Left lung (tissue), 10 donors: ENCODE data around the gene FAM76B. TPM values are rescaled to one million over a fixed set of nuclear protein-coding genes. Genes with fewer than 3 reads are reported as not detected.
A peak's percentile ranks its signal among the peaks of the same experiment; 100 is the strongest.

ENCODE experiments used
- ATAC-seq: fragments of 200-7000 bp; cut with Tn5 transposase; one replicate; pipeline ENCODE4 v1.9.1; 2020; ENCODE audit warnings: moderate library complexity
- DNase-seq, 4 donors: peaks; one replicate each; pipeline ENCODE4 v3.0.0-alpha.2; 2013 to 2020
- H3K27ac ChIP-seq, 2 donors: fragments of 200-600 bp; sonication (generic) in 1 of 2; one replicate each; pipeline versions ENCODE4 v1.5.0 to v1.8.0; 2020 to 2021
- H3K27me3 ChIP-seq, 2 donors: fragments of 200-600 bp; sonication (generic) in 1 of 2; one replicate each; pipeline versions ENCODE4 v1.5.0 to v1.8.0; 2020 to 2021
- H3K36me3 ChIP-seq, 2 donors: fragments of 200-600 bp; sonication (generic) in 1 of 2; one replicate each; pipeline versions ENCODE4 v1.5.0 to v1.8.0; 2020 to 2021
- H3K4me1 ChIP-seq, 2 donors: fragments of 200-600 bp; one replicate each; pipeline ENCODE4 v1.8.0; 2021
- H3K4me3 ChIP-seq, 2 donors: fragments of 200-600 bp; sonication (generic) in 1 of 2; one replicate each; pipeline versions ENCODE4 v1.5.0 to v1.8.0; 2020 to 2021; ENCODE audit warnings: mild to moderate bottlenecking in 1 of 2
- H3K9me3 ChIP-seq, 2 donors: fragments of 200-600 bp; sonication (generic) in 1 of 2; one replicate each; pipeline versions ENCODE4 v1.5.0 to v1.8.0; 2020 to 2021
- intact Hi-C, 2 donors: fragments of 100-400 bp; cut with DNase I; formaldehyde crosslinking; loops; one replicate each; pipeline versions ENCODE4 v1.11.2 to v1.14.2; 2022
- polyA plus RNA-seq, 6 donors: library from polyadenylated mRNA; unstranded; fragments of 120-200 nt; gene quantifications; one replicate each; pipeline ENCODE4 v1.2.1, GENCODE V29; 2013; ENCODE audit not compliant: insufficient read length in 6 of 6
- total RNA-seq, 2 donors: library from RNA; stranded (reverse); fragmentation: NEBNext Ultra II Directional; extraction: Animal tissue kit (Norgen Biotek cat#: 25700); gene quantifications; one replicate each; pipeline ENCODE4 v1.2.1, GENCODE V29; 2021
- TF ChIP-seq, protein P1 (sequence below), 2 donors: fragments of 200-600 bp; sonication (generic) in 1 of 2; IDR thresholded peaks; one replicate each; pipeline versions ENCODE4 v1.5.0 to v1.8.0; 2021; ENCODE audit warnings: antibody characterized with exemption in 2 of 2
- donor health status: DM: no; HTN: yes; CAD: no.
- donor health status: DM: no; HTN: no; CAD: no.

Gene FAM76B
- total and polyA plus RNA-seq, 8 donors, result 13.6 to 70.6 (median 60.8) TPM

- Histone ChIP-seq H3K27ac (no peak overlapping the region), H3K4me1 (no peaks in the 10 kb centered on the region), H3K9me3 (no peaks in the 10 kb centered on the region), H3K4me3 (no peak overlapping the region), H3K36me3 (peaks cover 0 to 66% of the 10 kb centered on the region in 2 donors), H3K27me3 (no peaks in the 10 kb centered on the region)
- intact Hi-C loops, result loop anchor here in 1 of 2 donors (10.0 kb wide), 1 partner anchor 562 kb away; the partner anchor contains the start of gene JRKL
- no peak for DNase-seq
- no peak for ATAC-seq
- TF ChIP-seq, protein P1, sequence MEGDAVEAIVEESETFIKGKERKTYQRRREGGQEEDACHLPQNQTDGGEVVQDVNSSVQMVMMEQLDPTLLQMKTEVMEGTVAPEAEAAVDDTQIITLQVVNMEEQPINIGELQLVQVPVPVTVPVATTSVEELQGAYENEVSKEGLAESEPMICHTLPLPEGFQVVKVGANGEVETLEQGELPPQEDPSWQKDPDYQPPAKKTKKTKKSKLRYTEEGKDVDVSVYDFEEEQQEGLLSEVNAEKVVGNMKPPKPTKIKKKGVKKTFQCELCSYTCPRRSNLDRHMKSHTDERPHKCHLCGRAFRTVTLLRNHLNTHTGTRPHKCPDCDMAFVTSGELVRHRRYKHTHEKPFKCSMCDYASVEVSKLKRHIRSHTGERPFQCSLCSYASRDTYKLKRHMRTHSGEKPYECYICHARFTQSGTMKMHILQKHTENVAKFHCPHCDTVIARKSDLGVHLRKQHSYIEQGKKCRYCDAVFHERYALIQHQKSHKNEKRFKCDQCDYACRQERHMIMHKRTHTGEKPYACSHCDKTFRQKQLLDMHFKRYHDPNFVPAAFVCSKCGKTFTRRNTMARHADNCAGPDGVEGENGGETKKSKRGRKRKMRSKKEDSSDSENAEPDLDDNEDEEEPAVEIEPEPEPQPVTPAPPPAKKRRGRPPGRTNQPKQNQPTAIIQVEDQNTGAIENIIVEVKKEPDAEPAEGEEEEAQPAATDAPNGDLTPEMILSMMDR (IDR thresholded peaks at IDR 0.05), result no peak
Measured at GRCh38 chr11:95832763-95833162, 43.2 kb upstream of the FAM76B start.

DNA sequence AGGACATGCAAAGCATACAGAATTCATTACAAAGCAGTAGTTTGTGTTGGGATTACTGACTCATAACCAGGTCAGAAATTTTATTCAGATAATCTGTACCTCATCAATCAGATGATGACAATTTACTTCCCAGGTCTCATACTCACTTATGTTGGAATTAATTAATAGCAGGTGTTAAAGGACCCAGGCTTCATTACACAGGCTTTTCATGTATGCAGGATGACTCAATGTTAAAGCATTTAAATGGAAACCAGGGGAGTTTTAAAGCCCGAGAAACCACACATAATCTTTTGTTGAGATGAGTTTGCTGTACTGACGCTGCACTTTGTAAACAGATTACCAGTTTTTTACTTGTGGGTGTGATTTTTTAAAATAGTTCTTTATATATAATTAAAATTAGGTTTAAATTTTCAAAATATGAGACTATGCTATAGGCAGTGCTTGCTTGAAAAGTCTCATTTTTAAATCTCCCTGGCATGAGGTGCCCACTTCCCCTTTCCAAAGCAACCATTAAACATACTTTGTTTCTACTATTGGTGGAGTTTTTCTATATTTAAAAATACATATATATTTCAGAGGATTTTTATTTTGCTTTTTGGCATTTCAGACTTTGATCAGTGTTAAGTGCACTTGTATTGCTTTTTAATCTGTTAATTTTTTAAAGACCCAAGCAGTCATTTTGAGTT, 41.8 kb upstream of the FAM76B start:
- TF ChIP-seq, protein P1 (IDR thresholded peaks at IDR 0.05), result no peak
- Histone ChIP-seq H3K27me3 (no peaks in the 10 kb centered on the region), H3K4me3 (no peak overlapping the region), H3K4me1 (no peaks in the 10 kb centered on the region), H3K36me3 (peaks cover 0 to 65% of the 10 kb centered on the region in 2 donors), H3K9me3 (no peaks in the 10 kb centered on the region), H3K27ac (no peak overlapping the region)
- DNase-seq (no peak), ATAC-seq (no peak)
- intact Hi-C loops, result loop anchor here in 1 of 2 donors (10.0 kb wide), 1 partner anchor 563 kb away; the partner anchor contains the start of gene JRKL

- no peak overlapping the region for H3K4me3 ChIP-seq
- intact Hi-C loops, result loop anchor here in 1 of 2 donors (10.0 kb wide), 1 partner anchor 565 kb away; the partner anchor contains the start of gene JRKL
- TF ChIP-seq, protein P1 (IDR thresholded peaks at IDR 0.05), result no peak
- ATAC-seq (no peak), DNase-seq (no peak)
- H3K27ac ChIP-seq, result no peak overlapping the region
- H3K27me3 ChIP-seq, result no peaks in the 10 kb centered on the region
- H3K36me3 ChIP-seq, result peaks cover 0 to 70% of the 10 kb centered on the region in 2 donors
- no peaks in the 10 kb centered on the region for H3K4me1 ChIP-seq
- no peaks in the 10 kb centered on the region for H3K9me3 ChIP-seq
Measured at GRCh38 chr11:95829580-95830259, 40.1 kb upstream of the FAM76B start.

DNA sequence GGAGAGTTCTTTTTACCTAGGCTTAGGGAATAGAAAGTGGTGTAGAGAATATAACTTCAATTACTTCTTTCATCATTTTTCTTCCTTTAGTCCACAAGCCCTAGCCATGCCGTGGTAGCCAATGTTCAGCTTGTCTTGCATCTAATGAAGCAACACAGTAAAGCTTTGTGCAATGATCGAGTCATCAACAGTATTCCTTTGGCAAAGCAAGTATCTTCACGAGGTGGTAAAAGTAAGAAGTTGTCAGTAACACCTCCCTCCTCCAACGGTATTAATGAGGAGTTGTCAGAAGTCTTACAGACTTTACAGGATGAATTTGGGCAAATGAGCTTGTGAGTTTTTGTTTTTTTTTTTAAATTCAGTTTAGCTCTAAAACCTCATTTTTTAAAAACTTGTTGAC, 38.1 kb upstream of the FAM76B start:
- no peak overlapping the region for H3K27ac ChIP-seq
- H3K4me3 ChIP-seq, result no peak overlapping the region
- H3K36me3 ChIP-seq, result peaks cover 0 to 74% of the 10 kb centered on the region in 2 donors
- no peaks in the 10 kb centered on the region for H3K27me3 ChIP-seq
- intact Hi-C loops, result no loop called here
- H3K9me3 ChIP-seq, result no peaks in the 10 kb centered on the region
- no peaks in the 10 kb centered on the region for H3K4me1 ChIP-seq
- DNase-seq, result peak in 2 of 4 donors; percentile 64 to 74
- TF ChIP-seq, protein P1 (IDR thresholded peaks at IDR 0.05), result no peak
- peak; percentile 21 for ATAC-seq

DNA sequence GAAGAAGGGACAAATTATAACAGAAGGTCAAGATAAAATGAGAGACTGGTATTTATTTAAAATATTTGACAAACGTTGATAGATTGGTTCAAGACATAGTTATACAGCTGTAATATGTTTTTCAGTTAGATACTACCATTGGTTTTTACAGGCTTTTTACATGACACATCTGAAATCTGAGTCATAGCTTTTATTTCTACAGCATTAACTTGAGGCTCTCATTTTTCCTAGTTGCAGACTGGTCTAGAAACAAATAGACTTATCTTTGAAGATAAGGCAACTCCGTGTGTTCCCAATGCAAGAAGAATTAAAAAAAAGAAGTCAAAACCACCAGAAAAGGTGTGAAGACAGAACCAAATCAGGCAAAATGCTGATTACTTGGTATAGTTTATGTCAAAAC, 32.1 kb upstream of the FAM76B start:
- Histone ChIP-seq H3K27ac (no peak overlapping the region), H3K9me3 (no peaks in the 10 kb centered on the region), H3K27me3 (no peaks in the 10 kb centered on the region), H3K4me3 (no peak overlapping the region), H3K4me1 (no peaks in the 10 kb centered on the region), H3K36me3 (peaks cover 0 to 72% of the 10 kb centered on the region in 2 donors)
- intact Hi-C loops, result no loop called here
- no peak for DNase-seq
- no peak for ATAC-seq
- TF ChIP-seq, protein P1 (IDR thresholded peaks at IDR 0.05), result no peak
